A549 treated with ZK216348 at 1 μM for 4 hours (cell line): ENCODE results near the gene SERPINI1. TPM values are rescaled to one million over a fixed set of nuclear protein-coding genes. Genes with fewer than 3 reads are reported as not detected.

Source experiments
- total RNA-seq: library from RNA; stranded (reverse); fragments of 200-300 nt; extraction: Qiagen RNA extraction; gene quantifications from 5 replicates; pipeline ENCODE4 v1.2.3, GENCODE V29; 2022; ENCODE audit warnings: low read depth

Gene SERPINI1, protein sequence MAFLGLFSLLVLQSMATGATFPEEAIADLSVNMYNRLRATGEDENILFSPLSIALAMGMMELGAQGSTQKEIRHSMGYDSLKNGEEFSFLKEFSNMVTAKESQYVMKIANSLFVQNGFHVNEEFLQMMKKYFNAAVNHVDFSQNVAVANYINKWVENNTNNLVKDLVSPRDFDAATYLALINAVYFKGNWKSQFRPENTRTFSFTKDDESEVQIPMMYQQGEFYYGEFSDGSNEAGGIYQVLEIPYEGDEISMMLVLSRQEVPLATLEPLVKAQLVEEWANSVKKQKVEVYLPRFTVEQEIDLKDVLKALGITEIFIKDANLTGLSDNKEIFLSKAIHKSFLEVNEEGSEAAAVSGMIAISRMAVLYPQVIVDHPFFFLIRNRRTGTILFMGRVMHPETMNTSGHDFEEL
- total RNA-seq, result 2.1 to 3.5 TPM (median 3.1 TPM) in 5 replicates

DNA sequence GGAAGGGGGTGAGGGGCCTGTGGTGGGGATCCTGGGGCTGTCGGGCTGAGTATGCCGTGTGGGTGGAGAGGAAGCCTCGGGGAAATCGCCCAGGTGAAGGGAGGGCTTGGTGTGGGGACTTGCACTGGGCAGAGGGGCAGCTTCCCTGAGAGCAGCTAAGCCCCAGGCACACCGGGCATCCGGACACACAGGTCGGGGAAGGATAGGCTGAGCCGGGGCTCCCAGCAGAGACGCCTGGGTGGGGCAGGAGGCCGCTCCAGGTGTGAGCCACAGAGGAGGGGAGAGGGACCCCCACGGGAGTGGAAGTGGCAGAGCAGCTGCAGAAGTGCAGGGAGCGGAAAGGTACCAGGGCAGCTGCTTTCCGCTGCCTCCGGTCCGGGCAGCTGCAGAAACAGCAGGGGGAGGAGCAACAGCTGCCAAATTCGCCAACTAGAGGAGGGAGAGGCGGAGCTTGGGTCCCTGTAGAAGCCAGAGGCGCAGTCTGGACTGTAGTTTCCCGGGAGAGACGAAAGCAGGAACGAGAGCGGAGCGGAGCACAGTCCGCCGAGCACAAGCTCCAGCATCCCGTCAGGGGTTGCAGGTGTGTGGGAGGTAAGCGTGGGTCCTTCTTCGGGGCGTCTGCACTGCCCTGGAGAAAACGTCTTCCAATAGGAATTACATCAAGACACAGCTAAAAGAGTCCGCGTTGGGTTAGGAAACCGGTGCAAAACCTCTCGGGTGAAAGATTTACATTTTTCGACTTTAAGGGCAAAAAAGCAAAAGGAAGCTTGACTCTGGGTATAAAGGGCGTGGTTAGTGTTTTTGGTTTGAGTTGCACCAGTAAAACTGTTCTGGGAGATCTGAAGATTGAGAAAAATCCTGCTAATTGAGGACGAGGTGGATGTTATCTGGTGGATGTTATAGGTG, at the start of gene SERPINI1:
Gene SERPINI1, plus strand, starts transcription at position 489 of the 906 bp plus-strand sequence. CDS start 53,408 bp downstream, outside the sequence.

DNA sequence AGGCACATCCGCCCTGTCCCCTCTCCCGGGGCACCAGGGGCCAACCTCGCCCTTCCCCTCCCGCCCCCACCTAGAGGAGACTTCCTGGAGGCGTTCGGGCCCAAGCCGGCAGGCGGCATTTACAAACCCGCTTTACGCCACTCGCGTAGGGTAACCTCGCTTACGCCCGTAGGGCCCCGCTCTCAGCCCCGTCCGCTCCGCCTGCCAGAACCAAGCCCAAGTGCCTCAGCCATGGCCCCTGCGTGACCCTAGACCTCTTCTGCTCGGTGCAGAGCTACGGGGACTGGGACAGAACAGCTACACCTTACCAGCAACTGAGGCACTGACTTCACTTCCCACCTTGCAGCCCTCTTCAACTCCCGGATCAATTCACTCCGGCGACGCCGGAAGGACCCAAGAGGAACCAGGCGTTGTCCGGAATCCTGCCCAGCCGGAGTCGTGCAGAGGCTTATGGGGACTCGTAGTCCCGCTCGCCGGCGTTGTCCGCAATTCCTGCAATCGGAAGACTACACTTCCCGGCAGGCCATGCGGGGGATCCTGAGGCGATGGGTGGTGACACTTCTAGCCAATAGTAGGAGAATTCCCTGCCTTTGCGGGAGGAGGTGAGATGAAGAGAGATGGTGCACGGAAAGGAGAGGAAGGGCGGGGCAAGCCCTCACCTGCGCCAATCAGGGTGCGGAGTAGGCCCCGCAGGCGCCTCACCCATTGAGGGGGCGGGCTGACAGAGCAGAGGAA, 856 bp upstream of the SERPINI1 start, which contains the start of gene PDCD10:
Gene PDCD10, minus strand, starts transcription at position 395 of the 735 bp plus-strand sequence. CDS start 14,735 bp downstream, outside the sequence.

Other genes with a start within 250 kb of the SERPINI1 start
- gene WDR49, start 81.8 kb upstream of the SERPINI1 start, total RNA-seq, result not detected in 5 replicates
- gene PDCD10, start 829 bp upstream of the SERPINI1 start, total RNA-seq, result 49.3 to 75.1 TPM (median 55.4 TPM) in 5 replicates